Transverse colon (tissue), 4 donors: ENCODE results near the gene GAB3. TPM values are rescaled to one million over a fixed set of nuclear protein-coding genes. Genes with fewer than 3 reads are reported as not detected.

Source experiments
- small RNA-seq, 4 donors: library from RNA; depleted of rRNA; stranded (forward); fragments of <200 nt; gene quantifications; one replicate each; pipeline ENCODE3, GENCODE V24; 2016
- total RNA-seq, 4 donors: library from RNA; depleted of rRNA; stranded (reverse); fragments of >200 nt; gene quantifications; one replicate each; pipeline ENCODE4 v1.1.0, GENCODE V29; 2016

Gene GAB3
- total RNA-seq, 4 donors from 2014 or later = 0.37 to 4.4 (median 3.0) TPM

Small RNA genes lying within 50 kb of the gene (small RNA-seq; reads per million reads assigned to genes)
- 0 reads per million in 4 donors for gene SNORA36A

Other genes with a start within 250 kb of the GAB3 start
- 100 to 1,000 TPM in 1 of 4 donors, 10 to 100 TPM in 3; 62.7 to 112 (median 72.5) TPM for gene FAM3A, start 234.8 kb downstream of the GAB3 start, total RNA-seq
- gene G6PD, start 204.2 kb downstream of the GAB3 start, total RNA-seq = 10 to 100 TPM in 3 of 4 donors, 1 to 10 TPM in 1; 7.4 to 24.4 (median 19.3) TPM
- gene IKBKG, start 203.5 kb downstream of the GAB3 start, total RNA-seq = 10 to 100 TPM; 12.2 to 61.1 (median 25.1) TPM
- gene CTAG1A, start 165.9 kb downstream of the GAB3 start, total RNA-seq = not detected
- not detected for gene CTAG1B, start 131.8 kb downstream of the GAB3 start, total RNA-seq
- not detected for gene CTAG2, start 97.5 kb downstream of the GAB3 start, total RNA-seq
- gene DKC1, start 11.8 kb upstream of the GAB3 start, total RNA-seq = 100 to 1,000 TPM in 1 of 4 donors, 10 to 100 TPM in 3; 12.7 to 134 (median 24.9) TPM
- gene MPP1, start 54.4 kb upstream of the GAB3 start, total RNA-seq = 10 to 100 TPM; 28.7 to 44.1 (median 32.8) TPM
- gene SMIM9, start 83.6 kb upstream of the GAB3 start, total RNA-seq = not detected
- gene F8A1, start 135.3 kb upstream of the GAB3 start, total RNA-seq = 10 to 100 TPM in 2 of 4 donors, 1 to 10 TPM in 1, not detected in 1; 1.8 to 18.1 (median 10.0) TPM